ENCODE results near the gene NKPD1. TPM values are rescaled to one million over a fixed set of nuclear protein-coding genes. Genes with fewer than 3 reads are reported as not detected.

Gene NKPD1
- total RNA-seq, 4 donors from 2014 or later: 0.35 to 0.40 TPM; not detected in 2

DNA sequence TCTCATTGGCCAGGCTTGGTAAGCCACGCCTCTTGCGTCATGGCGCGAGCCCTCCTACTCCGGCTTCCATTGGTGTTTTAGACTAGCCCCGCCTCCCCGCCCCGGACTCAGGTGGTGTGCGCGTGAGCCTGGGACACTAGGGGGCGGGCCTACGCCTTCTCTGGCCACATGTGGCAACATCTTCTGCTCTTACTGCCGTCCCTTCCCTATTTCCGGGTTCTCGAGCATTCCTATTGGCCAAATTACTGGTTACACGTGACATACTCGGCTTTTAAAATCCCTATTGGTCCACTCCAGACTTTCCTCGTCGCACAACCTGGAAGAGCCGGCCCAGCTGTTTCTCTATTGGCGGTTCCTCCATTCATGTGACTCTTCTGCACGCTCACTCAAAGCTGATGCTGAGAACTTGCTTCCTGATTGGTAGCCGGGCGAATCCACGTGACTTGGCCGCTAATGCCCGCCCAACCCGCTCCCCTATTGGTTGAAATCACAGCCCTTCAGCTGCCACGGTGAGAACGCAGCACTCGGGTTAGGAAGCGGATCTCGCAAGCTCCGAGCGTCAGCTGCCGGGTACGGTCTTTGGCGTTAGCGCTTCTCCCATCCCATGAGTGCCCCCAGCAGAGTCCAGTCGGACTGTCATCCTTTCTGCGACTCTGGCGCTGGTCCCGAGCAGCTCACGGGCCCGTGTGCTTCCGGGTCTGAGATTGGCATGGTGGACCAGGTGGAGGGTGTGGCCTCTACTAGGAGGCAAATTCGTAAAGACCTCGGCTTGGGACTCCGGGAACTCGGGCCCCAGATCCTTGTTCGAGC, 17.7 kb upstream of the NKPD1 start, which contains the start of gene BLOC1S3:
TSS of gene BLOC1S3 (plus strand) at position 523 of the 810 bp plus-strand sequence. CDS start 513 bp downstream, outside the sequence.
- peak; percentile 100 for DNase-seq
- Histone ChIP-seq H3K9me3 (no peaks in the 10 kb centered on the region), H3K27ac (peak within 1 kb of the TSS; percentile 91 to 96 (median 93)), H3K36me3 (peaks cover 0 to 5% (median 0%) of the 10 kb centered on the region in 3 donors), H3K4me3 (peak within 1 kb of the TSS; percentile 76 to 94 (median 88)), H3K27me3 (no peaks in the 10 kb centered on the region), H3K4me1 (peaks cover 0 to 33% (median 23%) of the 10 kb centered on the region in 4 donors)
- TF ChIP-seq POLR2A (IDR thresholded peaks at IDR 0.05): peak; percentile 70 to 92
- TF ChIP-seq, protein P1, sequence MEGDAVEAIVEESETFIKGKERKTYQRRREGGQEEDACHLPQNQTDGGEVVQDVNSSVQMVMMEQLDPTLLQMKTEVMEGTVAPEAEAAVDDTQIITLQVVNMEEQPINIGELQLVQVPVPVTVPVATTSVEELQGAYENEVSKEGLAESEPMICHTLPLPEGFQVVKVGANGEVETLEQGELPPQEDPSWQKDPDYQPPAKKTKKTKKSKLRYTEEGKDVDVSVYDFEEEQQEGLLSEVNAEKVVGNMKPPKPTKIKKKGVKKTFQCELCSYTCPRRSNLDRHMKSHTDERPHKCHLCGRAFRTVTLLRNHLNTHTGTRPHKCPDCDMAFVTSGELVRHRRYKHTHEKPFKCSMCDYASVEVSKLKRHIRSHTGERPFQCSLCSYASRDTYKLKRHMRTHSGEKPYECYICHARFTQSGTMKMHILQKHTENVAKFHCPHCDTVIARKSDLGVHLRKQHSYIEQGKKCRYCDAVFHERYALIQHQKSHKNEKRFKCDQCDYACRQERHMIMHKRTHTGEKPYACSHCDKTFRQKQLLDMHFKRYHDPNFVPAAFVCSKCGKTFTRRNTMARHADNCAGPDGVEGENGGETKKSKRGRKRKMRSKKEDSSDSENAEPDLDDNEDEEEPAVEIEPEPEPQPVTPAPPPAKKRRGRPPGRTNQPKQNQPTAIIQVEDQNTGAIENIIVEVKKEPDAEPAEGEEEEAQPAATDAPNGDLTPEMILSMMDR (IDR thresholded peaks at IDR 0.05): peak in 5 of 6 experiments; percentile 26 to 49 (median 44)

DNA sequence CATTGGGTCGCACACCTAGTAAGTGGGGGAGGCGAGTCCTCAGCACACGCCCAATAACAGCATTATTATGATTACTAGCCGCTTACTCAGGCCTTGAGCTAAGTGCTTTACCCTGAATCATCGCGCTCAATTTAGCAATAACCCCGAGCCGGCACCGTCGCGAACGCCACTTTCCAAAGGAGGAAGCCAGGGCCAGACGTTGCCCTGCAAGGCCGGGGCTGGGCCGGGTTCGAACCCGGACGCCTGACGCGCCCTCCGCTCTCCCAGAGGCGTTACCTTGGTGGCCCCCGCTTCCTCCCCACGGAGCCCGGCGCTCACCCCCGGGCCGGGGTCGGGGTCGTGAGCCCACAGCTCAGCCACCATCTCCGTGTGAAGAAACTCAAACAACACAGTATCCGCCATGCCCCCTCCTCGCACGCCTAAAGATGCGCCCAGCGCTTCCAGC, 17.1 kb upstream of the NKPD1 start, which contains the start of gene TRAPPC6A:
TSS of gene TRAPPC6A (minus strand) at position 421 of the 445 bp plus-strand sequence. CDS start at position 402, 19 bp downstream.
- peak; percentile 31 to 57 for TF ChIP-seq POLR2A (IDR thresholded peaks at IDR 0.05)
- TF ChIP-seq, protein P1 (IDR thresholded peaks at IDR 0.05): no peak
- DNase-seq: peak in 1 of 3 donors; percentile 24
- peaks cover 0 to 33% (median 23%) of the 10 kb centered on the region in 4 donors for H3K4me1 ChIP-seq
- peak within 1 kb of the TSS; percentile 76 to 94 (median 88) for H3K4me3 ChIP-seq
- H3K27me3 ChIP-seq: no peaks in the 10 kb centered on the region
- H3K36me3 ChIP-seq: peaks cover 0 to 5% (median 0%) of the 10 kb centered on the region in 3 donors
- no peaks in the 10 kb centered on the region for H3K9me3 ChIP-seq
- peak within 1 kb of the TSS; percentile 91 to 96 (median 93) for H3K27ac ChIP-seq

DNA sequence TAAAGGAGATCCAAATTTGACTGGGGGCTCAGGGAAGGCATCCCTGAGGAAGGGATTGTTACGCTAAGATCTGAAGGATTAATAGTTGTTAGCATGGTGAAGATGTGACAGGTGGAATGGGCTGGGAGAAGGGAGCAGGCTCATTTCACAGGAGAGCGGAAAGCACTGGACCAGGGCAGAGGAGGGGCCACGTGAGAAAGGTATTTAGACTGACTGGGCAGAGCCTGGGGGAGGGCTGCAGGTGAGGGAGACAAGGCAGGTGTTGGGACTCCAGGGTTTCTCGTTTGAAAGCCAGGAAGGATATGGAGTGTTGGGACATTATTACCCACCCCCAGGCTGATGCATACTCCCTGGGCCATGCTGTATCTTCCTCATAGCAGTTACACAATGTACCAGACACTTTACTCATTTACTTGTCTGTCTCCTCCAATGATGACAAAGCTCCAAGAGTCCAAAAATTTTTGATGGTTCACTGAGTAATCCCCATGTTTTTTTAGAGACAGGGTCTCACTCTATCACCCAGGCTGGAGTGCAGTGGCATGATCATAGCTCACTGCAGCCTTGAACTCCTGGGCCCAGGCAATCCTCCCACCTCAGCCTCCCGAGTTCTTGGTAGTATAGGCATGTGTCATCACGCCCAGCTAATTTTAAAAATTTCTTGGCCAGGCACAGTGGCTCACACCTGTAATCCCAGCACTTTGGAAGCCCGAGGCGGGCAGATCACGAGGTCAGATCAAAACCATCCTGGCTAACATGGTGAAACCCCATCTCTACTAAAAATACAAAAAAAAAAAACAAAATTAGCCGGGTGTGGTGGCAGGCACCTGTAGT, 14.9 kb upstream of the NKPD1 start:
- H3K27me3 ChIP-seq: no peaks in the 10 kb centered on the region

DNA sequence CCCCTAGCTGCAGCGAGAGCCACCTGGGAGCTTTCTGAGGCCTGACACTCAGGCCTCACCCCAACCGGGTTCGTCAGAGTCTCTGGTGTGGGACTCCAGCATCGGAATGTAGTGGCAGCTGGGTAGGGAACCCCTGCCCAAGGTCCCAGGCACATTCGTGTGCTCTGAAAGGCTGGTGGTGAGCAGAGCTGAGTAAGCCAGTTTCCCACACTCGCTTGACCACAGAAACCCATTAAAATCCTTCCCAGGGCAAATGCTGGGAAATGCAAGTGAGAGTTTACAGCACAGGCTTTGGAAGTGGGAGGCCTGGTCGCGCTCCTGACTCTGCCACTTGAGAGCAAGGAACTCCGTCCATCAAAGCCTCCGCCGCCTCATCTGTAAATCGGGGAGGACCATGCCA, 13.0 kb upstream of the NKPD1 start:
- peaks cover 0 to 19% (median 11%) of the 10 kb centered on the region in 4 donors for H3K4me1 ChIP-seq
- H3K27me3 ChIP-seq: no peaks in the 10 kb centered on the region
- H3K9me3 ChIP-seq: no peaks in the 10 kb centered on the region
- H3K4me3 ChIP-seq: no peak overlapping the region
- no peak for DNase-seq
- TF ChIP-seq POLR2A (IDR thresholded peaks at IDR 0.05): no peak
- TF ChIP-seq, protein P1 (IDR thresholded peaks at IDR 0.05): no peak
- no peaks in the 10 kb centered on the region for H3K36me3 ChIP-seq
- no peak overlapping the region for H3K27ac ChIP-seq

More for the DNA sequence above, 14.9 kb upstream of the NKPD1 start:
- DNase-seq: no peak
- TF ChIP-seq, protein P1 (IDR thresholded peaks at IDR 0.05): no peak
- no peak for TF ChIP-seq POLR2A (IDR thresholded peaks at IDR 0.05)
- Histone ChIP-seq H3K4me1 (peaks cover 0 to 31% (median 21%) of the 10 kb centered on the region in 4 donors), H3K9me3 (no peaks in the 10 kb centered on the region), H3K36me3 (no peaks in the 10 kb centered on the region), H3K4me3 (no peak overlapping the region), H3K27ac (no peak overlapping the region)

DNA sequence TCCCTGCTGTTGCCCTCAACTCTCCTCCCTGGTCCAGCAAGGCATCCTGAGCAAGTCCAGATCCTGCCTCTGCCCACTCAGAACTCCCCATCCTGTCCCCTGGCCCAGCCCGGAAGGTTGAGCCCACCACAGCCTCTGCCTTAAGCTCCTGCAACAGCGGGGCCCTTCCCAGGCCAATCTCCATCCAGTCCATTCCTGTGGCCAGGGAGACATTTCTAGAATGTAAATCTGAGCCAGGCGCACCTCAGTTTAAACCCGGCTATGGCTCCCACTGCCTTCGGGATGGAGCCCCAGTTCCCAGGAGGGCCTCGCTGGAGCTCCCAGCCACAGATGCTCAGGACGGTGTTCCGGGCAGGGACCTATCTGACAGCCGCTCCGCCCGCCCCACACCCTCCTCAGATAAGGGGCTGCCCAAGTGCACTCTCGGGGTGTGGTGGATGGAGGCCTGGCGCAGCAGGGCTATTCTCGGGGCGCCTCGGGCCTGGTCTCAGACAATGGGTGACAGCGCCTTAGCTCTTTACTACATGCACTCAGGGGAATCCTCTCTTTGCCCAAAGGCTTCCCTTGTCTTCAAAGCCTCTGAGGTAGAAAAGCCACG, 11.9 kb upstream of the NKPD1 start:
- no peak for DNase-seq
- Histone ChIP-seq H3K27me3 (no peaks in the 10 kb centered on the region), H3K27ac (peak overlapping the region in 2 of 4 donors; percentile 9 to 49), H3K4me1 (peaks cover 0 to 19% (median 10%) of the 10 kb centered on the region in 4 donors), H3K9me3 (no peaks in the 10 kb centered on the region), H3K36me3 (no peaks in the 10 kb centered on the region), H3K4me3 (no peak overlapping the region)
- no peak for TF ChIP-seq POLR2A (IDR thresholded peaks at IDR 0.05)
- TF ChIP-seq, protein P1 (IDR thresholded peaks at IDR 0.05): no peak

Data from Peyer's patch (tissue), 4 donors.